Right lobe of liver (tissue), 4 donors: Measurements from ENCODE around the gene EPOP.

Experiments
- CTCF ChIP-seq, 4 donors: fragments of 200-600 bp in 3 of 4; fragments of 450-650 bp in 1 of 4; IDR thresholded peaks; one replicate each; pipeline versions ENCODE4 v1.5.1 to v1.8.0; 2016 to 2022; ENCODE audit warnings: antibody characterized with exemption in 4 of 4, mild to moderate bottlenecking in 2 of 4
- POLR2A ChIP-seq: fragments of 450-650 bp; IDR thresholded peaks from one replicate; pipeline ENCODE4 v1.6.1; 2017; ENCODE audit warnings: antibody characterized with exemption, mild to moderate bottlenecking
- donor health status: DM: no; HTN: no; CAD: no.
- donor health status: DM: no; HTN: no; CAD: no.
- donor health status: DM: no; HTN: yes; CAD: no.

DNA sequence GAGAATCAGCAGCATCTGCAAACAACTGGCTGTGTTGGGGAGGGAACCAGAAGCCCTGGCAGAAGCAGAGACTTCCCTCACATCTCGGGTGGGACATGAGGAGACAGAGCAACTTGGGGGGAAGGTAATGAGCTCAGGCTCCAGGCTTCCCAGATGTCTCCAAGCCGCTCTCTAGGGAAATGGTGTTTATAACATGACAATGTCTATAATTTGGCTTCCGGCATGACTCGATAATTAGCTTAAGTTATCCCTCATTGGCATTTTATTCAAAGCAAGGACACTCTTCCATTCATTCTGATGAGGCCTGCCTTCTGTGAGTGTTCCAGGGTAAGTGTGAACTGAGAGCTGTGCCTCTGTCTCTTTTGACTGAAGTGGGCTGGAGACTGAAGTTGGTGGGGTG is 15.6 kb upstream of the EPOP start:
- TF ChIP-seq CTCF (IDR thresholded peaks at IDR 0.05) (no peak), POLR2A (no peak)
